NCI-H128 (cell line): ENCODE data around the gene RRP12.
"Not testable (repeated sequence)": the region's sequence is repeated elsewhere in the genome, so short reads cannot be mapped to it uniquely, and the experiment has no call there.

Source experiments
- DNase-seq: peaks from one replicate; lab custom pipeline; 2025; ENCODE audit not compliant: unreplicated experiment; lab: John Stamatoyannopoulos, UW

RRP12 gene, protein sequence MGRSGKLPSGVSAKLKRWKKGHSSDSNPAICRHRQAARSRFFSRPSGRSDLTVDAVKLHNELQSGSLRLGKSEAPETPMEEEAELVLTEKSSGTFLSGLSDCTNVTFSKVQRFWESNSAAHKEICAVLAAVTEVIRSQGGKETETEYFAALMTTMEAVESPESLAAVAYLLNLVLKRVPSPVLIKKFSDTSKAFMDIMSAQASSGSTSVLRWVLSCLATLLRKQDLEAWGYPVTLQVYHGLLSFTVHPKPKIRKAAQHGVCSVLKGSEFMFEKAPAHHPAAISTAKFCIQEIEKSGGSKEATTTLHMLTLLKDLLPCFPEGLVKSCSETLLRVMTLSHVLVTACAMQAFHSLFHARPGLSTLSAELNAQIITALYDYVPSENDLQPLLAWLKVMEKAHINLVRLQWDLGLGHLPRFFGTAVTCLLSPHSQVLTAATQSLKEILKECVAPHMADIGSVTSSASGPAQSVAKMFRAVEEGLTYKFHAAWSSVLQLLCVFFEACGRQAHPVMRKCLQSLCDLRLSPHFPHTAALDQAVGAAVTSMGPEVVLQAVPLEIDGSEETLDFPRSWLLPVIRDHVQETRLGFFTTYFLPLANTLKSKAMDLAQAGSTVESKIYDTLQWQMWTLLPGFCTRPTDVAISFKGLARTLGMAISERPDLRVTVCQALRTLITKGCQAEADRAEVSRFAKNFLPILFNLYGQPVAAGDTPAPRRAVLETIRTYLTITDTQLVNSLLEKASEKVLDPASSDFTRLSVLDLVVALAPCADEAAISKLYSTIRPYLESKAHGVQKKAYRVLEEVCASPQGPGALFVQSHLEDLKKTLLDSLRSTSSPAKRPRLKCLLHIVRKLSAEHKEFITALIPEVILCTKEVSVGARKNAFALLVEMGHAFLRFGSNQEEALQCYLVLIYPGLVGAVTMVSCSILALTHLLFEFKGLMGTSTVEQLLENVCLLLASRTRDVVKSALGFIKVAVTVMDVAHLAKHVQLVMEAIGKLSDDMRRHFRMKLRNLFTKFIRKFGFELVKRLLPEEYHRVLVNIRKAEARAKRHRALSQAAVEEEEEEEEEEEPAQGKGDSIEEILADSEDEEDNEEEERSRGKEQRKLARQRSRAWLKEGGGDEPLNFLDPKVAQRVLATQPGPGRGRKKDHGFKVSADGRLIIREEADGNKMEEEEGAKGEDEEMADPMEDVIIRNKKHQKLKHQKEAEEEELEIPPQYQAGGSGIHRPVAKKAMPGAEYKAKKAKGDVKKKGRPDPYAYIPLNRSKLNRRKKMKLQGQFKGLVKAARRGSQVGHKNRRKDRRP (N-terminal part only)

GRCh38 chr10:97400665-97401454 lies at the start of gene RRP12:
TSS of gene RRP12 (minus strand) at chr10:97401340. CDS start at chr10:97401231, 109 bp downstream.
- peak; percentile 64 for DNase-seq

DNA sequence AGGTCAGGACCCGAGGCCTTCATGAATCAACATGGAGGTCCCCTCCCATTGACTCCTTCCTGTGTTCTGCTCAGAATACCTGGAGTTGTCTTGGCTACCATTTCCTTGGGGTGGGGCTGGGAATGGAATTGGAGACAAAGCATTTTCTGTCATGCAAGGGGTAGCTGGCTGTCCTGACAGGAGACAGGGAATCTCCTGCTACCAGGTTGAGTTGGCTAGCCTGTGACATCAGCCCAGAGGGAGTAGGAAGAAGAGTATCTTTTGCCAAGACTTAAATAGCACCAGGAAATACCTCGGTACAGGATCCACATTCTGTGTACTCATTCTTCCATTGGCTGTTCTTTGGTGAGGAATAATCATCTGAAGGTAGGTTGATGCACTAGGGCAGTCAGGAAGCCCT lies 49.7 kb upstream of the RRP12 start:
- DNase-seq: no peak

- peak; percentile 74 for DNase-seq
Observed at GRCh38 chr10:97445722-97446639, 44.8 kb upstream of the RRP12 start, which contains the start of the genes EXOSC1 and ZDHHC16. TSS of gene EXOSC1 (minus strand) at chr10:97446006. CDS start at chr10:97445985, 21 bp downstream. TSS of gene ZDHHC16 (plus strand) at chr10:97446175. CDS start at chr10:97451676, 5,501 bp downstream.

DNA sequence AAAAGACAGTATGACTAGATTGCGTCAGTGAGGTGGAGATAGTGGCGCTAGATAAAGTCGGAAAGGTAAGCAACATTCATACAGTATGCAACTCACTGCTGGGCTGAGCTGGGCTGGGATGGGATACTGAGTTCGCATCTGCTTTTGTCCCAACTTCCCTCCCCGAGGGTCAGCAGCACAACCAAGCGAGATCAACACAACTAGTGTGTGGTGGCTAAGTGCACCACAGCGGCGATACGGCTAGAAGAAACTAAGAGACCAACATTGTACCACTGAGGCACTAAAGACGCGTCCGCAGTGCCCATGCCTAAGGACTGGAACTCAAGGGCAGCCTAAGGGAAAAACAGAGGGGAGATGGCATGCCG lies 44.2 kb upstream of the RRP12 start:
- DNase-seq: no peak

DNA sequence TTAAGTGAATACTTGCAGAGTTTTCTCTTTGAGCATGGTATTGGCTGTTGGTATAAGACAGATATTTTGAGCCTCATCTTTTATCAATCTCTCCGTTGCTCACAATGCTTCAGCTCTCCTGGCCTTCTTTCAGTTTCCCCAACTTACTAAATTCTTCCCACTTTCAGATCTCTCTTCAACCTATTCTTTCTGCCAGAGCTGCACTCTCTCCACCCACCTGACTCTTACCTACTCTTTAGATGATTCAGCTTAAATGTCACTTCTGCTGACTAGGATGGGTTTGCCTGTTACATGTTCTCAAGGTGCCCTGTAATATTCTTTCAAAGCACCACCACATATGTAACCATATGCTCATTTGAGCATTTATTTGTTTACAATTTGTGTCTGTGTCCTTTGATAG lies 43.1 kb upstream of the RRP12 start:
- no peak for DNase-seq

- no peak for DNase-seq
Observed at GRCh38 chr10:97442277-97442676, 41.1 kb upstream of the RRP12 start.

- DNase-seq: no peak
Observed at GRCh38 chr10:97435211-97435610, 34.1 kb upstream of the RRP12 start.

DNA sequence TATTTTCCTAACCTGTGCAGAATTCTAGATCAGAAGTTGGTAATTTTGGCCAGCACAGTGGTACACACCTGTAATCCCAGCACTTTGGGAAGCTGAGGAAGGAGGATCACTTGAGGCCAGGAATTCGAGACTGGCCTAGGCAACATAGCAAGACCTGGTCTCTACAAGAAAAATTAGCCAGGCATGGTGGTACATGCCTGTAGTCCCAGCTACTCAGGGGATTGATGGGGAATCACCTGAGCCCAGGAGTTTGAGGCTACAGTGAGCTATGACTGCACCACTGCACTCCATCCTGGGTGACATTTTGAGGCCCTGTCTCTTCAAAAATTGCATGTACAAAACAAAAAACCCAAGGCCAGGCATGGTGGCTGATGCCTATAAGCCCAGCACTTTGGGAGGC lies 33.4 kb upstream of the RRP12 start:
- DNase-seq: no peak

- no peak for DNase-seq
Observed at GRCh38 chr10:97434055-97434454, 32.9 kb upstream of the RRP12 start.

- no peak for DNase-seq
Observed at GRCh38 chr10:97428572-97428981, 27.4 kb upstream of the RRP12 start.

DNA sequence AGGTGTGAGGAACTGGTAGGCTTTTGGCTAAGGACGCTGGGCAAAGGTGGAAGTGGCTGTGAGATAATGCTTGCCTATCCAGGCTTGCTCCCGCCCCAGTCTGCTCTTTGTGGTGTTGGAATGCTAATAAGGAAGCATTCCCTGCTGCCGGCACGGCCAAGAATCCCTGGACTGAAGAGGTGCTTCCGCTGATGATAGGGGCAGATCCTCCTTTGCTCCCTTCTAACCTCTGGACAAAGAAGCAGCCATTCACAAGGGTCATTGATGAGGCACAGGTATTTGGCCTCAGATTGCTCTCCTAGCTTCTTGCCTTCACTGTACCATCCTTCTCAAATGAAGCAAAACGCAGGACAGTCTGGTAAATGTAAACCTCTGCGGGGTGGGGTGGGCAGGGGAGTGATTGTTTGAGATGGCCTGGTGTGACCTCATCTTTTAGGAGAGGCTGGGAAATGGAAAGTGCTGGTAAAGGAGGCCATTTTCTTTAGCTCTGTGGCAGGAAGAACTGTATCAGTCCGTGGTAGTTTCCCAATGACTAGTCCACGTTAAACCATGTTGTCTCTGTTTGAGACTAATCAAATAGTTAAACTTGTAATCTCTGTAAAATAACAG lies 26.5 kb upstream of the RRP12 start:
- DNase-seq: no peak

GRCh38 chr10:97426776-97427570 lies 25.8 kb upstream of the RRP12 start:
- no peak for DNase-seq

GRCh38 chr10:97425964-97426775 lies 25.0 kb upstream of the RRP12 start, which contains the start of gene PGAM1:
TSS of gene PGAM1 (plus strand) at chr10:97426191. CDS start at chr10:97426308, 117 bp downstream.
- peak; percentile 80 for DNase-seq

DNA sequence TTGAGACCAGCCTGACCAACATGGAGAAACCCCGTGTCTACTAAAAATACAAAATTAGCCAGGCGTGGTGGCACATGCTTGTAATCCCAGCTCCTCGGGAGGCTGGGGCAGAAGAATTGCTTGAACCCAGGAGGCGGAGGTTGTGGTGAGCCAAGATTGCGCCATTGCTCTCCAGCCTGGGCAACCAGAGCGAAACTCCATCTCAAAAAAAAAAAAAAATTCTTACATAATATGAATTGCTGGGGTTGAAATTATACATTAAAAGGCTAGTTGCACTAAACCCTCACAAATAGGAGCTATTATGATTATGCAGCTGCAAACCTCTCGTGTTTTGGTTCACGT lies 22.6 kb upstream of the RRP12 start:
- not testable (repeated sequence) for DNase-seq

- DNase-seq: no peak
Observed at GRCh38 chr10:97416565-97416964, 15.4 kb upstream of the RRP12 start.

GRCh38 chr10:97412891-97413304 lies 11.8 kb upstream of the RRP12 start:
- DNase-seq: no peak

- no peak for DNase-seq
Observed at GRCh38 chr10:97411406-97411805, 10.3 kb upstream of the RRP12 start.
